Urothelium cell line (cell line): Measurements from ENCODE around the gene ASB12.

Experiments
- DNase-seq: peaks from one replicate; pipeline ENCODE4 v3.0.0; 2011; ENCODE audit warnings: low spot score, mixed read lengths
- FAIRE-seq: peaks from 2 replicates; lab custom pipeline; 2011; peaks lifted over from hg19 to GRCh38; lab: Jason Lieb, UNC

ASB12 gene

DNA sequence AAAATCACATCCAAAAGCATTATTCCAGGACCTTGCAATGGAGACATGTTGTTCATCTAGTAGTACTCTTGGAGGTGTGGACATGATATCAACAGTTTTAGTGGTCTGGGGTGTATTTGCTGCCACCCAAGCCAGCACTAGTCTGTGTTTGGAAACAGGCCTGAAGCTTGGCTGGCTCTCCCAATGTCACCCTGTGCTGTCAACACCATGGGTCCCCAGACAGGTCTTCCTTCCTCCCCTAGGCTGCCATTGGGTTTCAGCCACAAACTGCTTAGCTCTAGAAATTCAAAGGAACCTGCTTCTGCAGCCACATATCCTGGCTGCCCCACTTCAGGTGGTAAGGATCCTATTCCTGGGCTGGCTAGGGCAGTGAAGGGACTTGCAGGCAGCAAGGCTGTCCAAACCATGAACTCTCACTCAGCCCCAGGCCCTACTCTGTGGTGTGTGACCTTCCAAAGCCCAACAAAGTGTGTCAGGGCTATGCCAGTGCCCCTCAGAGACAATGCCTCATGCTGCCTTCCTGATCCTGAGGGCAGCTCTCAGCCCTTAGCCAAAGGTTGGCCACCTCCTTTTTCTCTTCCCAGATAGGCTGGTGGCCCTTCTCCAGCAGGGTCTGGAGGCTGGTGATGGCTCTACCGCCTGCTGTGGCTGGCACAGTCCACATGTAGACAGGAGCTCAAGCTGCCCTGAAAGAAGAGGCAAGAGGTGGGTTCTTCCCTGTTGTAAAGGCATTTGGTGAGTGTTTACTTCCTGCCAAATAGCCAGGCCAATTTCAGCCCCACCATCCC lies 43.2 kb downstream of the ASB12 start:
- FAIRE-seq (no peak), DNase-seq (no peak)

DNA sequence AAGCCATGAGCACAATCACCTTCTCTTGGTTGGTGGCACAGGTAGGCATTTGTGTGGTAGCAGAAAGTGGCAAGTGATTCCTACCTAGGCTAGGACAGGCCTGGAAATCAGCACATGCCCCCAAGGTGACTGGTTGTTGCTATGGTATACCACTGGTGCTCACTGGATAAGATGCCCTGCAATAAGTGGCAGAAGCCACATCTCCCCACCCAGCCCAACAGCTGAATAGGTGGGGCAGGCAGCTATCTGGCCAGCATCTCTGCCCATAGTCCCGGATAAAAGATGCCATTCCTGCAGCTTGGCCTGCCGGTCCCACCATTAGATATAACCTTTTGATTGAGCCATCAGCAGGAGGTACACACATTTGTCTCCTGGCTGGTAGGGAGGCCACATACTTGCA lies 46.0 kb downstream of the ASB12 start:
- DNase-seq = no peak
- no peak for FAIRE-seq

- FAIRE-seq (no peak), DNase-seq (no peak)
These were observed 48.2 kb downstream of the ASB12 start for GRCh38 chrX:64182208-64182607.

DNA sequence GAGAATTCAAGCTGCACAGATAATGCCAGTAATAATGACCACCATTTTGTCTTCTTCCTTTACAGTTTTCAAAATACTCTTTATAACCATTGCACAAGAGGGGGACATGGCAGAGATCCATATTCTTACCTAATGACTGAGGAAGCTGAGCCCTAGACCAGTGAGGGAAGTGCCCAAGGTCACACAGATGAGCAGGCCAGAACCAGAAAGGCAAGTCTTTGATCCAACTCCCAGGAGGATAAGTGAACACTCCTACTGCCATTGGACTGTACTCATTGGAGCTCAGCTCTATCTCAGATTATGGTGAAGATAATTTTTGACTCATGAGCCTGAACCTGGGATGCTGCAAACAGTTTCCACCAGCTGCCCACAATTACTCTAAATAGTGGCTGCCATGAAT lies 53.5 kb downstream of the ASB12 start:
- no peak for DNase-seq
- no peak for FAIRE-seq
